Subcutaneous abdominal adipose tissue (tissue), 5 donors: ENCODE results near the gene CBFA2T3.

Experiments used
- H3K27ac ChIP-seq: one replicate; pipeline ENCODE4 v1.7.0; 2013; ENCODE audit warnings: low read depth, mild to moderate bottlenecking, inconsistent platforms, low read length, moderate library complexity
- H3K27me3 ChIP-seq, 5 donors: one replicate each; pipeline ENCODE4 v1.7.0; 2013; ENCODE audit warnings: low read length in 5 of 5, inconsistent platforms in 1 of 5; ENCODE audit not compliant: control insufficient read depth in 5 of 5, insufficient read depth in 4 of 5
- H3K36me3 ChIP-seq, 5 donors: one replicate each; pipeline ENCODE4 v1.7.0; 2013; ENCODE audit warnings: low read length in 5 of 5; ENCODE audit not compliant: control insufficient read depth in 5 of 5, insufficient read depth in 5 of 5
- H3K4me1 ChIP-seq, 5 donors: one replicate each; pipeline ENCODE4 v1.7.0; 2013; ENCODE audit warnings: low read length in 5 of 5, mild to moderate bottlenecking in 3 of 5, moderate library complexity in 1 of 5; ENCODE audit not compliant: control insufficient read depth in 5 of 5, insufficient read depth in 5 of 5
- H3K4me3 ChIP-seq, 5 donors: one replicate each; pipeline ENCODE4 v1.7.0; 2013; ENCODE audit warnings: low read length in 5 of 5, low read depth in 1 of 5
- H3K9ac ChIP-seq, 5 donors: one replicate each; pipeline ENCODE4 v1.7.0; 2013; ENCODE audit warnings: low read length in 5 of 5, mild to moderate bottlenecking in 4 of 5, moderate library complexity in 3 of 5
- H3K9me3 ChIP-seq, 5 donors: one replicate each; pipeline ENCODE4 v1.7.0; 2013; ENCODE audit warnings: low read length in 5 of 5; ENCODE audit not compliant: control insufficient read depth in 5 of 5
- donor health status: healthy.
- donor health status: healthy.
- donor health status: healthy.
- donor health status: healthy.
- donor health status: healthy.

CBFA2T3 gene

GRCh38 chr16:88977018-88977811, at the start of gene CBFA2T3:
TSS of gene CBFA2T3 (minus strand) at chr16:88977207. CDS start at chr16:88976807, 400 bp downstream.
- no peaks in the 10 kb centered on the region for H3K9me3 ChIP-seq
- peak within 1 kb of the TSS in 2 of 5 donors; percentile 30 to 37 for H3K9ac ChIP-seq
- H3K27ac ChIP-seq, result no peak within 1 kb of the TSS
- H3K4me1 ChIP-seq, result peaks cover 0 to 59% (median 29%) of the 10 kb centered on the region in 5 donors
- no peaks in the 10 kb centered on the region for H3K36me3 ChIP-seq
- H3K4me3 ChIP-seq, result peak within 1 kb of the TSS in 4 of 5 donors; percentile 38 to 64 (median 43)
- peaks cover 6 to 47% (median 31%) of the 10 kb centered on the region in 5 donors for H3K27me3 ChIP-seq

GRCh38 chr16:89026121-89026612, 49.2 kb upstream of the CBFA2T3 start:
- H3K9me3 ChIP-seq, result peaks cover 8 to 19% (median 14%) of the 10 kb centered on the region in 5 donors

GRCh38 chr16:89025636-89026035, 48.6 kb upstream of the CBFA2T3 start:
- Histone ChIP-seq H3K27me3 (peaks cover 5 to 28% (median 13%) of the 10 kb centered on the region in 5 donors), H3K9ac (no peak overlapping the region), H3K36me3 (no peaks in the 10 kb centered on the region), H3K4me1 (no peaks in the 10 kb centered on the region), H3K27ac (no peak overlapping the region), H3K9me3 (peaks cover 8 to 16% (median 12%) of the 10 kb centered on the region in 5 donors), H3K4me3 (no peak overlapping the region)

More at GRCh38 chr16:89026121-89026612, 49.2 kb upstream of the CBFA2T3 start:
- no peaks in the 10 kb centered on the region for H3K4me1 ChIP-seq
- H3K27me3 ChIP-seq, result peaks cover 3 to 28% (median 13%) of the 10 kb centered on the region in 5 donors
- no peak overlapping the region for H3K4me3 ChIP-seq
- H3K27ac ChIP-seq, result no peak overlapping the region
- H3K9ac ChIP-seq, result no peak overlapping the region
- H3K36me3 ChIP-seq, result no peaks in the 10 kb centered on the region

- Histone ChIP-seq H3K4me3 (no peak overlapping the region), H3K9me3 (peaks cover 8 to 16% (median 12%) of the 10 kb centered on the region in 5 donors), H3K27ac (no peak overlapping the region), H3K36me3 (no peaks in the 10 kb centered on the region), H3K4me1 (no peaks in the 10 kb centered on the region), H3K27me3 (peaks cover 9 to 31% (median 18%) of the 10 kb centered on the region in 5 donors), H3K9ac (no peak overlapping the region)
These were observed 47.6 kb upstream of the CBFA2T3 start for GRCh38 chr16:89024546-89025060.

GRCh38 chr16:89023621-89024511, 46.9 kb upstream of the CBFA2T3 start:
- no peak overlapping the region for H3K9ac ChIP-seq
- H3K4me1 ChIP-seq, result no peaks in the 10 kb centered on the region
- peaks cover 11 to 34% (median 24%) of the 10 kb centered on the region in 5 donors for H3K27me3 ChIP-seq
- H3K36me3 ChIP-seq, result no peaks in the 10 kb centered on the region
- H3K9me3 ChIP-seq, result peaks cover 8 to 16% (median 12%) of the 10 kb centered on the region in 5 donors
- no peak overlapping the region for H3K27ac ChIP-seq
- H3K4me3 ChIP-seq, result no peak overlapping the region

- Histone ChIP-seq H3K9me3 (peaks cover 8 to 16% (median 12%) of the 10 kb centered on the region in 5 donors), H3K4me3 (no peak overlapping the region), H3K4me1 (no peaks in the 10 kb centered on the region), H3K9ac (no peak overlapping the region), H3K27me3 (peaks cover 15 to 38% (median 30%) of the 10 kb centered on the region in 5 donors), H3K27ac (no peak overlapping the region), H3K36me3 (no peaks in the 10 kb centered on the region)
These were observed 46.1 kb upstream of the CBFA2T3 start for GRCh38 chr16:89023151-89023551.

GRCh38 chr16:89022051-89022836, 45.2 kb upstream of the CBFA2T3 start:
- no peaks in the 10 kb centered on the region for H3K36me3 ChIP-seq
- H3K27me3 ChIP-seq, result peaks cover 15 to 40% (median 32%) of the 10 kb centered on the region in 5 donors
- H3K4me3 ChIP-seq, result no peak overlapping the region
- H3K27ac ChIP-seq, result no peak overlapping the region
- no peak overlapping the region for H3K9ac ChIP-seq
- no peaks in the 10 kb centered on the region for H3K4me1 ChIP-seq
- peaks cover 8 to 15% (median 12%) of the 10 kb centered on the region in 5 donors for H3K9me3 ChIP-seq

GRCh38 chr16:89020925-89021595, 44.1 kb upstream of the CBFA2T3 start:
- no peak overlapping the region for H3K9ac ChIP-seq
- no peak overlapping the region for H3K27ac ChIP-seq
- no peak overlapping the region for H3K4me3 ChIP-seq
- H3K4me1 ChIP-seq, result no peaks in the 10 kb centered on the region
- peaks cover 2 to 14% (median 6%) of the 10 kb centered on the region in 5 donors for H3K9me3 ChIP-seq
- peaks cover 15 to 40% (median 34%) of the 10 kb centered on the region in 5 donors for H3K27me3 ChIP-seq
- H3K36me3 ChIP-seq, result no peaks in the 10 kb centered on the region
